Parathyroid adenoma (tissue), 2 donors: ENCODE results near the gene NFIX.

Experiments
- H2AFZ ChIP-seq: fragments of 300-600 bp; sonication (generic); one replicate; pipeline ENCODE4 v1.7.0; 2017; ENCODE audit warnings: antibody characterized with exemption, mild to moderate bottlenecking
- H3K27ac ChIP-seq: fragments of 300-600 bp; sonication (generic); one replicate; pipeline ENCODE4 v1.7.0; 2017
- H3K27me3 ChIP-seq: fragments of 300-600 bp; sonication (generic); one replicate; pipeline ENCODE4 v1.7.0; 2017; ENCODE audit warnings: low read length; ENCODE audit not compliant: control insufficient read depth, insufficient read depth
- H3K36me3 ChIP-seq: fragments of 300-600 bp; sonication (generic); one replicate; pipeline ENCODE4 v1.7.0; 2017; ENCODE audit warnings: low read length; ENCODE audit not compliant: control insufficient read depth, insufficient read depth
- H3K4me1 ChIP-seq: fragments of 300-600 bp; sonication (generic); one replicate; pipeline ENCODE4 v1.7.0; 2017; ENCODE audit warnings: control low read depth
- H3K4me2 ChIP-seq: fragments of 300-600 bp; sonication (generic); one replicate; pipeline ENCODE4 v1.7.0; 2017; ENCODE audit warnings: low read length
- H3K4me3 ChIP-seq: fragments of 300-600 bp; sonication (generic); one replicate; pipeline ENCODE4 v1.7.0; 2017; ENCODE audit warnings: low read depth, low read length
- H3K79me2 ChIP-seq: fragments of 300-600 bp; sonication (generic); one replicate; pipeline ENCODE4 v1.7.0; 2017; ENCODE audit warnings: control low read depth
- H3K9ac ChIP-seq: fragments of 300-600 bp; sonication (generic); one replicate; pipeline ENCODE4 v1.7.0; 2017; ENCODE audit warnings: mild to moderate bottlenecking
- H3K9me3 ChIP-seq: fragments of 300-600 bp; sonication (generic); one replicate; pipeline ENCODE4 v1.7.0; 2017; ENCODE audit warnings: low read length; ENCODE audit not compliant: control insufficient read depth
- CTCF ChIP-seq: fragments of 300-600 bp; sonication (generic); IDR thresholded peaks from one replicate; pipeline ENCODE4 v1.7.0; 2017; ENCODE audit warnings: antibody characterized with exemption, mild to moderate bottlenecking
- donor health status: primary hyperparathyroidism.

The NFIX gene

DNA sequence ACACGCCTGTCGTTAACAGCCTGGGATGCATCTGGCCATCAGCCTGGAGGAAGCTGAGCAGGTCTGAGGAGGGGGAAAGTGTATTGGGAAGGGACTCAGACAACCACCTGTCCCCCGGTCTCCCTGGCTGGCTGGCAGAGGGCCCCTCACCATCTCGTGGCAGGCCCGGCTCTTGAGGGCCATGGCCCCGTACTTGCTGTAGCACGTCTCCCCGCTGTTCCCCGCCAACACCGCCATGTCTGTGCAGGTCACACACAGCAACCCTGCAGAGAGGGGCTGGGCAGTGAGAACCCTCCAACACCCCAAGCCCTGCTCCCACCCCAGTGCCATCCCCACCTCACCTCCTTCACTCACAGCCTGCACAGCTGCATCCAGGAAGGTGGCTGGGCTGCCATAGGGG is 117.3 kb downstream of the NFIX start:
- Histone ChIP-seq H2AFZ (no peak overlapping the region), H3K4me1 (peaks cover 6% of the 10 kb centered on the region), H3K27ac (no peak overlapping the region), H3K4me3 (no peak overlapping the region), H3K36me3 (no peaks in the 10 kb centered on the region), H3K9ac (no peak overlapping the region), H3K27me3 (no peaks in the 10 kb centered on the region), H3K9me3 (no peaks in the 10 kb centered on the region), H3K79me2 (no peaks in the 10 kb centered on the region), H3K4me2 (no peak overlapping the region)
- TF ChIP-seq CTCF: no peak

GRCh38 chr19:13115936-13116281 is 120.6 kb downstream of the NFIX start:
- no peak overlapping the region for H3K9ac ChIP-seq
- H3K36me3 ChIP-seq: no peaks in the 10 kb centered on the region
- no peak for TF ChIP-seq CTCF
- H3K9me3 ChIP-seq: no peaks in the 10 kb centered on the region
- peak overlapping the region; percentile 89 for H3K4me3 ChIP-seq
- peak overlapping the region; percentile 58 for H3K27ac ChIP-seq
- peaks cover 9% of the 10 kb centered on the region for H3K79me2 ChIP-seq
- peak overlapping the region; percentile 85 for H2AFZ ChIP-seq
- peaks cover 14% of the 10 kb centered on the region for H3K4me1 ChIP-seq
- peak overlapping the region; percentile 87 for H3K4me2 ChIP-seq
- H3K27me3 ChIP-seq: no peaks in the 10 kb centered on the region

GRCh38 chr19:13116282-13117175 is 121.3 kb downstream of the NFIX start, which contains the start of gene TRMT1:
Gene TRMT1, minus strand, starts transcription at chr19:13116740. Its CDS starts 341 bp downstream, at chr19:13116399.
- Histone ChIP-seq H3K4me1 (peaks cover 14% of the 10 kb centered on the region), H3K9ac (no peak within 1 kb of the TSS), H3K4me2 (peak within 1 kb of the TSS; percentile 87), H3K79me2 (peaks cover 11% of the 10 kb centered on the region), H3K36me3 (no peaks in the 10 kb centered on the region), H3K27me3 (no peaks in the 10 kb centered on the region), H3K4me3 (peak within 1 kb of the TSS; percentile 89), H3K27ac (peak within 1 kb of the TSS; percentile 58), H2AFZ (peak within 1 kb of the TSS; percentile 85), H3K9me3 (no peaks in the 10 kb centered on the region)
- TF ChIP-seq CTCF: no peak

DNA sequence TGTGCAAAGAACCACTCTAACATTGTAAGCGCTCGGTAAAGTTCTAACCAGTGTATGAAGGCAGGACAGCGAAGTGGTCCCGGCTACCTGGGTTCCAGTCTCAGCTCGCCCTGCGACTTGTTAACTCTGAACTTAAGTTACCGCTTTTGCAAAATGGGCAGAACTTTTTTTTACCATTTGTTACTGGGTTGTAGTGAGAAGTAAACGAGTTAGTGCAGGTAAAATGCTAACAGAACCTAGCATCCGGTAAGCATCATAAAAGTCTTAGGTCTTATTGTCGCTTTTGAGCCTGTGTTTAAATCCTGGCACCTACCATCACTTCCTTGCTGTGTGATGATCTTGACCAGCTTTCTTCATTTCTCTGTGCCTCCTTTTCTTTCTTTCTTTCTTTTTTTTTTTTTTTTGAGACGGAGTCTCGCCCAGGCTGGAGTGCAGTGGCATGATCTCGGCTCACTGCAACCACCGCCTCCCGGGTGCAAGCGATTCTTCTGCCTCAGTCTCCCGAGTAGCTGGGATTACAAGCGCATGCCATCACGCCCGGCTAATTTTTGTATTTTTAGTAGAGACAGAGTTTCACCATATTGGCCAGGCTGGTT is 122.0 kb downstream of the NFIX start:
- Histone ChIP-seq H3K9ac (no peak overlapping the region), H3K4me1 (peaks cover 14% of the 10 kb centered on the region), H3K27ac (no peak overlapping the region), H3K36me3 (no peaks in the 10 kb centered on the region), H3K27me3 (no peaks in the 10 kb centered on the region), H3K79me2 (peaks cover 15% of the 10 kb centered on the region), H3K4me3 (peak overlapping the region; percentile 89), H3K9me3 (no peaks in the 10 kb centered on the region), H3K4me2 (peak overlapping the region; percentile 87), H2AFZ (peak overlapping the region; percentile 85)
- no peak for TF ChIP-seq CTCF
